WTC11 (cell line): ENCODE results near the gene ZBTB43.

Source experiments
- CTCF ChIP-seq: fragments of 200-600 bp; IDR thresholded peaks from 2 replicates; pipeline ENCODE4 v1.8.0; 2022; ENCODE audit warnings: antibody characterized with exemption
- ETV6 ChIP-seq: sonication (generic); formaldehyde crosslinking; IDR thresholded peaks from 2 replicates; pipeline ENCODE4 v1.8.1; 2022; ENCODE audit warnings: mild to moderate bottlenecking, missing genetic modification reagents
- GABPB1 ChIP-seq: sonication (generic); formaldehyde crosslinking; IDR thresholded peaks from 2 replicates; pipeline ENCODE4 v1.8.1; 2023; ENCODE audit warnings: mild to moderate bottlenecking, missing genetic modification reagents
- SP1 ChIP-seq: sonication (generic); formaldehyde crosslinking; conservative IDR thresholded peaks from 2 replicates; pipeline ENCODE4 v1.8.1; 2022; ENCODE audit warnings: missing genetic modification reagents
- TCF7 ChIP-seq: sonication (generic); formaldehyde crosslinking; IDR thresholded peaks from 2 replicates; pipeline ENCODE4 v1.8.0; 2022; ENCODE audit warnings: mild to moderate bottlenecking, low read depth, missing genetic modification reagents, moderate library complexity
- TEAD1 ChIP-seq: sonication (generic); formaldehyde crosslinking; IDR thresholded peaks from 2 replicates; pipeline ENCODE4 v1.8.0; 2022; ENCODE audit warnings: mild to moderate bottlenecking, missing genetic modification reagents
- ZNF232 ChIP-seq: sonication (generic); formaldehyde crosslinking; IDR thresholded peaks from 2 replicates; pipeline ENCODE4 v1.8.0; 2022; ENCODE audit warnings: mild to moderate bottlenecking, missing genetic modification reagents
- TF ChIP-seq, protein P1 (sequence below): sonication (generic); formaldehyde crosslinking; conservative IDR thresholded peaks from 2 replicates; pipeline ENCODE4 v1.8.1; 2022; ENCODE audit warnings: mild to moderate bottlenecking, missing genetic modification reagents

GRCh38 chr9:126882746-126883145 is 77.9 kb downstream of the ZBTB43 start:
- no peak for TF ChIP-seq CTCF
- no peak for TF ChIP-seq GABPB1
- no peak for TF ChIP-seq TCF7 (CRISPR knock-in tag)
- no peak for TF ChIP-seq ZNF232 (CRISPR knock-in tag)
- no peak for TF ChIP-seq ETV6 (CRISPR knock-in tag)
- TF ChIP-seq SP1 = no peak
- TF ChIP-seq, protein P1, sequence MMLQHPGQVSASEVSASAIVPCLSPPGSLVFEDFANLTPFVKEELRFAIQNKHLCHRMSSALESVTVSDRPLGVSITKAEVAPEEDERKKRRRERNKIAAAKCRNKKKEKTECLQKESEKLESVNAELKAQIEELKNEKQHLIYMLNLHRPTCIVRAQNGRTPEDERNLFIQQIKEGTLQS (CRISPR knock-in tag) = no peak
- no peak for TF ChIP-seq TEAD1 (CRISPR knock-in tag)
